HG03354 (cell line): ENCODE measurements around the gene IFI35.
"Not testable (repeated sequence)": the region's sequence is repeated elsewhere in the genome, so short reads cannot be mapped to it uniquely, and the experiment has no call there.

Experiments
- ATAC-seq: cut with Tn5 transposase; IDR thresholded peaks from one replicate; pipeline ENCODE4 v1.9.1; 2021; ENCODE audit warnings: mild to moderate bottlenecking; ENCODE audit not compliant: unreplicated experiment, poor library complexity, severe bottlenecking

The IFI35 gene

DNA sequence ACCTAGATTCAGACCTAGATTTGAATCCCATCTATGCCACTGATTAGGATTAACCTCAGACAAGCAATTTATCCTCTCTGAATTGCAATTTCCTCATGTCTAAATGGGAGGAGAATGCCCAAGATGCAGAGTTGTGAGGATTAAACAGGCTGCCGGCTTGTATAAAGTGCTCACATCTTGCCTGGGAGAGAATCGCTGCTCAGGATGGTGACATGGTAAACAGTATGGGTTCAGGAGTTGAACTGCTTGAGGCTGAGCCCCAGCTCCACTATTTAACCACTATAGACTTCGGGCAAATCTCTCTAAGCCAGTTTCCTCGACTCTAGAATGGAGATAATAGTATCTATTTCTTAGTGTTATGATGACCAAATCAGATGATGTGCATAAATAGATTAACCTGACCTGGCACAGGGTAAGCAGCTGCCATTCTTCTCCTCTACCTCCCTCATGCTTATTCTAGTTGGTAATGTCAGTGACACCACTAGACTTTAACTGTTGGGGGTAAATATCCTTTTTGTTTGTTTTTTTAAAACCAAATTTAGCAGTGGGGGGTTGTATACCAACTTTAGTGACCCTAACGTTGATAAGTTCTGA, 9.1 kb upstream of the IFI35 start:
- no peak for ATAC-seq

DNA sequence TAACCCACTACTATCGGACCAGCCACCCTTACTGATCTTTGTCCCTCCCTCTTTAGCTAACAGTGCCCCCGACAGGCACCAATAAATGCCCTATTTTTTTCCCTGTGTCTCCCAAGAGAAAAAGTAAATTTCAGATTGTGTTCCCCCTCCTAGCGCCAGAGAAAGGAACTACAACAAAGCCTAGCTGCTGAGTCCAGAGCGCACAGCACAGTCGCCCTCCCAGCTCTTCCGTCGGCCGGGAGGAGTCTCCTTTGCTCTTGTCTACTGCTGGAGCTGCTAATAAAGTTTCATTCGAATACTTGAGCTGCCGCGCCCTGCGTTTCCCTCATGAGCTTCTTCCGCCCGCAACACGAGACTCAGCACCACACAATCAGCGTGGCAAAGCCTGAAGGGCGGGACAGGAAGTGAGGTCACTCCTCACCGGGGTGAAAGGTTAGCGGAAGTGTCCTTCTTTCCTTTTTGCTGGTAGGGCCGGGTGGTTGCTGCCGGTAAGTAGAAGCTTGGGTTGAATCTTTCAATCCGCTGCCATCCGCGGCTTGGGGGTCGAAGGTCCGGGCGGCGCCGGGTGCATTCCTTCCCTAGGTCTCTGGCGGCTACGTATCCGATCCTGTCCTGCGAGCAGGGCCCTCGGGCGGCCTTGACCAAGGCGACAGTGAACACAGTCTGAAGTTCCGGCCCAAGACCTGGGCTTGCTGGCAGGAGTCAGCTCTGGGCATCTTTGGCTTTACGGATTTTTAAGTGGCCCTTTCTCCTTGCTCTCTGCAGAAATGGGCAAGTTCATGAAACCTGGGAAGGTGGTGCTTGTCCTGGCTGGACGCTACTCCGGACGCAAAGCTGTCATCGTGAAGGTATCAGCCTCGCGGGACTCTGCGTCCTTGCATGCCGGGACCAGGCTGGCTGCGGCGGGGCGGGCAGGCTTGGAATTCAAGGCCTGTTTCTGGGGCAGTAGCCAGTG, 8.3 kb upstream of the IFI35 start, which contains the start of gene RPL27:
Gene RPL27, plus strand, starts transcription at position 436 of the 955 bp plus-strand sequence. Its CDS starts 332 bp downstream, at position 768.
- peak; percentile 93 for ATAC-seq

DNA sequence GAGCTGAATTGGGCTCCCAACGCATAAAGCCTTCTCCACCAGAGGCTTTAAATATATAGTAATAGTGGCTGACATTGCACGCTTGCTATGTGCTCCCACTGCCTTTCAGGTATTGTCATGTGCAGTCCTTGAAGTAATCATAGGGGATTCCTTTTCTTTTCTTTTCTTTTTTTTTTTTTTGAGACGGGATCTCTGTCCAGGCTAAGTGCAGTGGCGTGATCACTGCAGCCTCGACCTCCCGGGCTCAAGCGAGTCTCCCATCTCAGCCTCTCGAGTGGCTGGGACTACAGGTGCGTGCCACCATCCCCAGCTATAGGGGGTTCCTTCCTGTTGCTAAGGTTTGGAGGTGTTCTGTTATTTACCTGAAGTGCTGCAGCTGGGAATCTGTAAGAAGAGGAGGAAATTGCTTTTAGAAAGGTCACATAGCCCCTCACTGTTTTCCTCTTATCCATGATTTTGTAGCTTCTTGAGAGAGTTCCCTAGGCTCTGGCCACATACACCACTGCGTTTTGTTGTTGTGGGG, 7.5 kb upstream of the IFI35 start:
- no peak for ATAC-seq

DNA sequence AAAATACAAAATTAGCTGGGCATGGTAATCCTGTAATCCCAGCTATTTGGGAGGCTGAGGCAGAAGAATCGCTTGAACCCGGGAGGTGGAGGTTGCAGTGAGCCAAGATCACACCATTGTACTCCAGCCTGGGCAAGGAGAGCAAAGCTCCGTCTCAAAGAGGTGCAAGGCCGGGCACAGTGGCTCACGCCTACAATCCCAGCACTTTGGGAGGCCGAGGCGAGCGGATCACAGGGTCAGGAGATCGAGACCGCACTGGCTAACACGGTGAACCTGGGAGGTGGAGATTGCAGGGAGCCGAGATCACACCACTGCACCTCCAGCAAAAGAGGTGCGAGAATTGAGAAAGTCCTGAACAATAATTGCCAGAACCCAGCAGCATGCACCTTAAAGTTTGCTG, 5.7 kb upstream of the IFI35 start:
- ATAC-seq = not testable (repeated sequence)

DNA sequence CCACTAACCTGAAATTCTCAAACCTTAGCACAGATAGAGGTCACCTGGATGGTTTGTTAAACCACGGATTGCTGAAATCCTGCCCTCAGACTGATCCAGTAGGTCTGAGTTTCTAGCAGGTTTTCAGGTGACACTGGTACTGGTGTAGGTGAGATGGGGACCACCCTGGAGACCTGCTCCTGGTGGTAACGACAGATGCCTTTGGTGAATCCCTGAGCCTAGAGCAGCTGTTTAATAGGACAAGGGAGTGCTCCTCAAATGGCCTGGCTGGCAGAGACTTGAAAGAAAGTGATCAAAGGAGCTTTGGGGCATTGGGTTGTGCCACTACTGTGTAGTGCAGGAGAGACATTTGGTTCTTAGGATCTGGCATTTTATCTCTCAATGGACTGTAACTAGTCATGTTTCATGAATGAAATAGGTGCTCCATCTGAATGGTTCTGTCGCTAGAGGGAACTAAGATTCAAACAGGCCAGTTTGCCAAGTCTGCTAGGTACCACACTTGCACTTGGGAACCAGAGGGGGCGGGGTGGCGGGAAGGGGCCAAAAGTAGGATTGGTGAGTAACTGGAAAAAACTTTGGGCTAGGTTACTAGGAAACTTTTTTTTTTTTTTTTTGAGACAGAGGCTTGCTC, 2.9 kb upstream of the IFI35 start:
- no peak for ATAC-seq

DNA sequence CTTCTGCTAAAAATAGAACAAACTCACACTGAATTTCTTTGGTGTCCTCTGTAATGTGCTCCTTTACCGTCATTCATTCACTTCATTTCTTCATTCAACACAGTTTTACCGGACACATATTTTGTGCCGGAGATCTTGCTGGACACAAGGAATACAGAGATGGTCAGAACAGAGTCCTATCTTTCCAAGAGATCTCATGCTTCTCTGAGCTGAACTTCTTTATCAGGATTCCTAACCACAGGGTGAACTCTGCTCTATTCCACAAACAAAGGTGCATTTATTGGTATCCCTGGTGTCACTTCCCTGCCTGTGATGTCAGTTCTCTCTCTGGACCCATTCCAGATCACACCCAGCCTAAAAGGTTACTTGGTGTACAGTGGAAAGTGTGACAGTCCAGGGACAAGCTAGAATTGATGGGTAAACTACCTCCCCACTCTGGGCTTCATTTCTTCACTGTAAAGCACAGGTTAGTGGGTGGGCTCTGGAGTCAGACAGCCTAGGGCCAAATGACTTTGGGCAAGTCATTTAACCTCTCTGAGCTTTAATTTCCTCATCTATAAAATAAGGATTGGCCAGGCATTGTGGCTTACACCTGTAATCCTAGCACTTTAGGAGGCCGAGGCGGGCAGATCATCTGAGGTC, 4.2 kb downstream of the IFI35 start:
- ATAC-seq = no peak

DNA sequence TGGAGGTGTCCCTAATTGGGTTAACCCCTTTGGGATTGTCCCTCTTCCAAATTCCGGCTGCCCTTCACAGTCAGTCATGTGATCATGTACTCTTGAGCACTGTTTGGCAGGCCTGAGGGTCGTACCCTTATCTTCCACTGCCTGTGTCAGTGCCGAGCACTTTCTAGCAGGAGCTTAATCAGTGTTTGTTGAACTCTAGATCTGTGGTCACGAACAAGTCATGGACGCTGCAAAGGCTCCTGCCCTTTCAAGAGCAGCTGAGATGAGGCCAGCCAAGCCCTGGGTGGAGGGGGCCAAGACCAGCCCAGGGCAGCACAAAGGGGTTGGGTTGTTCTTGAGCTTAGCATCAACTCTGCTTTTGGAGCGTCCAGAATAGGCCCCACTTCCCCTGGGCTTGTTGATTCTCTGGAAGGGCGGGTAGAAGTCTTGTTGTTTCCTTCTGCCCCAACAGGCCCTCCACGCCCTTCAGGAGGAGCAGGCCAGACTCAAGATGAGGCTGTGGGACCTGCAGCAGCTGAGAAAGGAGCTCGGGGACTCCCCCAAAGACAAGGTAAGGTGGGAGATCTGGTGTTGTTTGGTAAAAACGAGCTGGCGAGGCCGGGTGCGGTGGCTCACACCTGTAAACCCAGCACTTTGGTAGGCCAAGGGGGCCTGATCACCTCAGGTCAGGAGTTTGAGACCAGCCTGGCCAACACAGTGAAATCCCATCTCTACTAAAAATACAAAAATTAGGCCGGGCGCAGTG, 5.3 kb downstream of the IFI35 start:
- ATAC-seq = no peak

DNA sequence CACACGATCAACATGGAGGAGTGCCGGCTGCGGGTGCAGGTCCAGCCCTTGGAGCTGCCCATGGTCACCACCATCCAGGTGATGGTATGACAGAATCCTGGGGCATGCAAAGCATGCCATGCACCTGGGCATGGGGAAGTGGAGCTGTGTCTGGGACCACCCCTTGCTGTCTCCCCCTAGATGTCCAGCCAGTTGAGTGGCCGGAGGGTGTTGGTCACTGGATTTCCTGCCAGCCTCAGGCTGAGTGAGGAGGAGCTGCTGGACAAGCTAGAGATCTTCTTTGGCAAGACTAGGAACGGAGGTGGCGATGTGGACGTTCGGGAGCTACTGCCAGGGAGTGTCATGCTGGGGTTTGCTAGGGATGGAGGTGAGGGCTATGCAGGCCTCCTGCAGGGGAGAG, 6.7 kb downstream of the IFI35 start:
- ATAC-seq = no peak

DNA sequence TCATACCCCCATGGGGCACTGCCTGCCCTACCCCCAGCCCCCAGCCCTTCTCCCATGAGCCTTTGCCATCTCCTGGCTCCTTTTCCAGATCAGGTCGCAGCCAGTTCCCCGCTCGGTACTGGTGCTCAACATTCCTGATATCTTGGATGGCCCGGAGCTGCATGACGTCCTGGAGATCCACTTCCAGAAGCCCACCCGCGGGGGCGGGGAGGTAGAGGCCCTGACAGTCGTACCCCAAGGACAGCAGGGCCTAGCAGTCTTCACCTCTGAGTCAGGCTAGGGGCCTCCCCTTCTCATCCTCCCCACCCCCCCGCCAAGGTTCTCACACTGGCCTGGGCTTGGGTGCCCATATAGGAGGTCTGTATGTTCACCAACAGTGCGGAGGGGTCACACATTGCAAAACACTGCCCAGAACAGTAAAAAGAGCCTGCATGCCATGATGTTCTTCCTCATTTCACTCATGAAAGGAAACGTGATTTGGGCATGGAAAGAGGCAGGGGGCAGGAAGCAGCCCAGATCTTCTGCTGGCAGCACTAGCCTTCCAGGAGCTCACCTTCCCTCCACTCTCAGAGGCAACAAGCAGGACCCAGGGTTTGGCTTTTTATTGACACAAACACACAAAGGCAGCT, 7.5 kb downstream of the IFI35 start:
- no peak for ATAC-seq

DNA sequence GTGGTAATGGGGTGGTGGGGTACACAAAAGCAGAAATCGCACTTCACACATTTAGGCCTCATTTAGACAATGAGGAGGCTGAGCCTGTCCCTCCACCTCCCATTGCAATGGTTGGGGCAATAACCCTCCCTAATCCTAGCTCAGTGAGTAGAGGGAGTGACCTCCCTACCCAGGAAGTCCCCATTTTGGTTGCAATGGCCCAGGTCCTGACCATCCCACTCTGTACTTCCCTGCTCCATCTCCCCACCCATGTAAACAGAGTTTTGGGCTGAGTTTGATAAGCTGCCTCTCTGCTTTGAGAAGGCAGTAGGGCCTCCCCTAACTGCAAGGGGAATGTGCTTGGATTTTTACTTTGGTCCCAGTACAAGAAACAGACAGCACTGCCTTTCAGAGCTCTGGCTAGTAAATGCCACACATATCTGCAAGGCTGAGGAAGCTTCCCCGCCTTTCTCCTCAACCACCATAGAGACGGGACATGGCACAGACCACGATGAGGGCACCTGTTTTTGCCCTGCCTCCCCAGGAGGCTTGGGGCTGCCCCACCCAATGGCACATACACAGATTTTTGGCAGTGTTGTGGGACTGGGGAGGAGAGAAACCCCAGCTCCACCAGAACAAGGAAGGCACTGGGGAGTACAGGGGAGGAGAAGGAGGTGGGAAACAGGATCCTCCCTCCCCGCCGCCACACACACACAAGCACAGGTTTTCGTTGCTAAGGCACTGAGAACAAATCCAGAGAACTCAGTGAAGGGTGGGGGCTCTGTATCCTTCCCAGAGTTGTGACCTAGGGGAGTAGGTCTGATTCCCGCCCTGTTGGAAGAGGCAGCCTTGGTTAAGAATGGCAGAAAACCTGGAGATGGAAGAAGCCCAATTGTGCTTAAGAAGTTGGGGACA, 8.3 kb downstream of the IFI35 start:
- ATAC-seq = no peak

DNA sequence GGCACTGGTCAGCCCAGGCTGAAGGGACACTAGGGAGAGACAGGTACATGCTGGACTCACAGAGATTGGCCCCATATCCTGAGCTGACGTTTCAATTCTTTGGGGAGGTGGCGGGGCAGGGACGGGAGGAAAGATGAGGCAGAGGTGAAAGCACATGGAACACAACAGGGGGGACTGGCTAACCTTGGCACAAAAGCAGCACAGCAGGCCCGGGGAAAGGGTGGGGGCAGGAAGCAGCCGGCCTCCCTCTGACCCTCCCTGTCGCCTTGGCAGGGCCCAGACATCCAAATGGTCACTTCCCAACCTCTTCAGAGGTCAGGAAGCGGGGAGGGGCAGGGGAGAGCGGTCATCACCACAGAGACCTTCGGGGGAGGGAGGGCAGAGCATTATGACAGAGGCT, 9.0 kb downstream of the IFI35 start:
- no peak for ATAC-seq

DNA sequence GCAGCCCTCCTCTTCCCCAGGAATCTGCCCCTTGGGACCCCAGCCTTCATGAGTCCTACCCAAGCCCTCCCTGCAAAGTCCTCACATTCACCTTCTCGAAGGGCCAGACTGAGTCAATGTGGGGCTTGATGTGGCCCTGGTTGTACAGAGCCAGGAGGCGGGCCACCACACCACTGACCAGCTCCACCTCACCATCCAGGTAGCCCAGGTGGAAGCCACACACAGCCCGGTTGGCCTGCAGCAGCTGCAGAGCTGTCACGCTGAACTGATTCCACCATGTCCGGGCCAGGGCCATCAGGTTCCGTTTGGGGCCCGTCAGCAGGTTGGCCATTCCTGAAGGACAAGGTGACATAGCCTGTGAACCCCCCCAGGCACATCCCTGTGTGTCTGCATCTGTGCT, 9.6 kb downstream of the IFI35 start:
- no peak for ATAC-seq

DNA sequence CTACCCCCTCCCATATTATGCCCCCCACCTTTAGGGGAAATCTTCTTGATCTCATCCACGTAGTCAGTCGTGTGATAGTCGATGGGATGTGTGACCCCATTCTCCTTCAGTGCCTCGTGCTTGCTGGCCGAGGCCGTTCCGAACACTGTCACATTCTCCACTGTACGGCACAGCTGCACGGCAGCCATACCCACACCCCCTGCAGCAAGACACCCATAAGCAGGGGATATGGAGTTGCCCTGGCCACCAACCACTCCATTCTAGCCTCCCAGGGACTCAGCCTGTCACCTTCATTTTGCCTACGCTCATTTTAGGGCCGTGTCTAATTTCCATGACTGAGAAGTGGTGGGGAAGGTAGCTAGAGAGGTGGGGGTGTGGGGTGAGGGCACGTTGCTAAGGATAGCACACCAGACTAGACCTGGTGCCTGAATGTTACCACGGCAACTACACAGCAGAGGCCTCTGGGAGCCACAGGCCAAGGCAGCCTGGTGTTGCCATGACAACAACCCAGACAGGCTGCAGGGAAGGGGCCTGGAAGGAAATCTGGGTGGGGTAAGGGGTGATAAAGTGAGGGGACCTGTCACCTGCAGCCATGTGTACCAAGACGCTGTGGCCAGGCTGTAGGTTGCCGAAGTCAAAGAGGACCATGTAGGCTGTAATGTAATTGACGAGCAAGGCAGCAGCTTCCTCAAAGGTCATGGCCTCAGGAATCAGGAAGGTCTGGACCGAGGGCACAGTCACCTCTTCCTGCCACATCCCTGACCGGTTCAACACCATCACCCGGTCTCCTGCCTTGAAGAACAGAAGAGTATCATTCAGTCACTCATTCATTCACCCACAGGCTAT, 11.6 kb downstream of the IFI35 start:
- no peak for ATAC-seq

DNA sequence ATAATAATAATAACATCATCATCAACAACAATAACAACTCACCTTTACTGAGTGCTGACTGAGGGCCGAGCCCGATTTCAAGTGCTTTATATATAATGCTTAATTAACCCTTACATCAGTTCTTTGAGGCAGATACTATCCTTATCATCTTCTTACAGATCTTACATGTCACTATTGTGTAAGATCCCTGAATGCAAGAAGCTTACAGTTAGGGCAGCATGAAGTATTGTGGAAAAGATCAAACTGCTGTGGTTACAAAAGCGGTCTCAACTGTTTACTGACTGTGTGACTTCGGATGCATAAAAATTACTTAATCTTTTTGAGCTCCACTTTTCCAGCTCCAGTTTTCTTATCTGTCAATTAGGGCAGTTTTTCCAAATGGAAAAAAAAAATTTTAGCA, 12.3 kb downstream of the IFI35 start:
- no peak for ATAC-seq

DNA sequence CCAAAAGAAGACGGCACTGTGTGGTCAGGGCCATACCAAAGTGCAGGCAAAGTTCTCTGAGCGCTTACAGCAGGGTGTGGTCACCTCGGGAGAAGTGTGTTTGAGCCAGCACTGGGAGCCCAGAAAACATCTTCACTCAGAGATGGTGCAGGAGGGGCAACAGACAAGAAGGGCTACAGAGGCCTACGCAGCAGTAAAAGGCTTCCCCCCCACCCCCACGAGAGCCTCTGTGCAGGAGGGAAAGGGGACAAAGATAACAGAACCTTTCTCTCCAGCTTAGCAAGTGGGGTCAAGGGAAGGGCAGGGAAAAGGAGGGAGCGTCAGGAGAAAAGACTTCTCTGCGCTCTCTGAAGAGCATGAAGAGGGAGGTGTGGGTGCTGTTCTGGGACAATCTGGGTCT, 12.8 kb downstream of the IFI35 start:
- no peak for ATAC-seq

DNA sequence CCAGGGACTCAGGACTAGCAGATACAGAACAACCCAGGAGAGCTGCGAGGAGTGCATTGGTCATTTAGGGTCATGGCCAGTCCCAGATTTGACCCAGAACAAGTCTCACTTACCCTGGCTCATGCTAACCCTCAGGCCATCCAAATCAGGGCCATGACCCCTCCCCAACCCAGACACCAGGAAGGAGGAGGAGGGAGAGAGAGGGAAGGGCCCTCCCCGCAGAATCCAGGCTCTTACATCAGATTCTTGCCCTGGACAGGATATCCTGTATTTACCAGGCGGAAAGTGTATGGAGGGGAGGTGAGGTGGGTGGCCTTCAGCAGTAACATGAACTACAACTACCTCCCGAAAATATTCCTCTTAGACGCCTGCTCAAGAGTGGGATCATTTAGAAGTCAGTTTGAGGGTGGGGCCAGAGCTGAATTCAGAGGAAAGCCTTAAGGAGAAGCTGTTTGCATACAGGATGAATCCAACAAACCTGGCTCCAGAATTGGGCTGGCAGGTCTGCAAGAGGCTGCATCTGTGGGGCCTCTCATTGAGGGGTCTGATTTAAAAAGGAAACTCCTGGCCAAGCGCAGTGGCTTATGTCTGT, 13.5 kb downstream of the IFI35 start:
- ATAC-seq = no peak
